Lung (tissue), 12 donors: Measurements from ENCODE around the gene CDH26. TPM values are rescaled to one million over a fixed set of nuclear protein-coding genes. Genes with fewer than 3 reads are reported as not detected.

Source experiments
- ATAC-seq: fragments of 200-7000 bp; cut with Tn5 transposase; one replicate; pipeline ENCODE4 v1.9.1; 2020; ENCODE audit warnings: moderate number of reproducible peaks; ENCODE audit not compliant: insufficient read depth, low FRiP score
- DNase-seq, 3 donors: peaks; one replicate each; pipeline ENCODE4 v3.0.0-alpha.2; 2013 to 2017
- H3K27ac ChIP-seq, 2 donors: one replicate each; pipeline ENCODE4 v1.5.1; 2013; ENCODE audit warnings: mild to moderate bottlenecking in 2 of 2, moderate library complexity in 2 of 2, control low read depth in 1 of 2, inconsistent platforms in 1 of 2, low read depth in 1 of 2, low read length in 1 of 2
- H3K27me3 ChIP-seq, 3 donors: one replicate each; pipeline ENCODE4 v1.5.1; 2013; ENCODE audit warnings: low read length in 2 of 3; ENCODE audit not compliant: control insufficient read depth in 3 of 3, insufficient read depth in 3 of 3
- H3K36me3 ChIP-seq, 4 donors: one replicate each; pipeline ENCODE4 v1.5.1; 2013; ENCODE audit warnings: low read length in 4 of 4, mild to moderate bottlenecking in 1 of 4, moderate library complexity in 1 of 4; ENCODE audit not compliant: control insufficient read depth in 4 of 4, insufficient read depth in 4 of 4
- H3K4me1 ChIP-seq, 5 donors: one replicate each; pipeline ENCODE4 v1.5.1; 2013; ENCODE audit warnings: low read length in 5 of 5, mild to moderate bottlenecking in 2 of 5, moderate library complexity in 1 of 5; ENCODE audit not compliant: control insufficient read depth in 5 of 5, insufficient read depth in 5 of 5
- H3K4me3 ChIP-seq: one replicate; pipeline ENCODE4 v1.5.1; 2013; ENCODE audit warnings: mild to moderate bottlenecking, control low read depth, moderate library complexity
- H3K9ac ChIP-seq, 2 donors: one replicate each; pipeline ENCODE4 v1.5.1; 2013; ENCODE audit warnings: low read length in 2 of 2, control low read depth in 1 of 2; ENCODE audit not compliant: insufficient read depth in 1 of 2
- H3K9me3 ChIP-seq, 4 donors: one replicate each; pipeline ENCODE4 v1.5.1; 2013; ENCODE audit warnings: low read length in 3 of 4, mild to moderate bottlenecking in 1 of 4, moderate library complexity in 1 of 4; ENCODE audit not compliant: control insufficient read depth in 4 of 4, insufficient read depth in 3 of 4
- CTCF ChIP-seq: IDR thresholded peaks from 2 replicates; pipeline ENCODE4 v1.5.1; 2012; ENCODE audit warnings: mild to moderate bottlenecking; ENCODE audit errors: control extremely low read depth, extremely low read depth
- WGBS, 2 donors: extraction: QIAGEN DNeasy Blood & Tissue Kit; methylation state at CpG; one replicate each; pipeline ENCODE4 v1.1.7; 2013; 5-methylcytosine and 5-hydroxymethylcytosine counted together
- polyA plus RNA-seq, 2 donors: library from polyadenylated mRNA; stranded (reverse); fragments of 200-250 nt; gene quantifications; one replicate each; pipeline ENCODE4 v1.2.1, GENCODE V29; 2013
- total RNA-seq, 2 donors: library from RNA; depleted of rRNA in 1 of 2; stranded (reverse); fragments of >200 nt in 1 of 2; gene quantifications; one replicate each; pipeline ENCODE4 v1.2.1, GENCODE V29; 2014 to 2021
- donor health status: control.
- donor health status: control.
- donor health status: Bipolar disorder and iron deficiency.
- donor health status: healthy.
- donor health status: DM: yes; HTN: yes; CAD: no.

CDH26 gene
- total and polyA plus RNA-seq, 4 donors = 5.7 to 11.3 (median 7.8) TPM

GRCh38 chr20:60056407-60057122 lies 98.3 kb downstream of the CDH26 start:
- Histone ChIP-seq H3K4me1 (peaks cover 0 to 27% (median 10%) of the 10 kb centered on the region in 5 donors), H3K9ac (no peak overlapping the region), H3K4me3 (no peak overlapping the region), H3K9me3 (no peaks in the 10 kb centered on the region), H3K27me3 (peaks cover 0 to 6% (median 0%) of the 10 kb centered on the region in 3 donors), H3K27ac (peak overlapping the region in 1 of 2 donors; percentile 4), H3K36me3 (no peaks in the 10 kb centered on the region)
- TF ChIP-seq CTCF = no peak
- DNase-seq (no peak), ATAC-seq (no peak)
- WGBS, 2 donors = 60 to 67% methylated on average over 5 of the region's 5 CpGs

GRCh38 chr20:60057123-60057865 lies 99.1 kb downstream of the CDH26 start:
- Histone ChIP-seq H3K9ac (no peak overlapping the region), H3K36me3 (no peaks in the 10 kb centered on the region), H3K4me3 (no peak overlapping the region), H3K27ac (no peak overlapping the region), H3K4me1 (peaks cover 0 to 26% (median 5%) of the 10 kb centered on the region in 5 donors), H3K9me3 (no peaks in the 10 kb centered on the region), H3K27me3 (peaks cover 0 to under 1% (median 0%) of the 10 kb centered on the region in 3 donors)
- DNase-seq (peak; percentile 78 to 86 (median 85)), ATAC-seq (no peak)
- 16 to 18% methylated on average over 11 of the region's 11 CpGs for WGBS, 2 donors
- peak; percentile 82 for TF ChIP-seq CTCF

- no peak for TF ChIP-seq CTCF
These were observed 99.9 kb downstream of the CDH26 start for GRCh38 chr20:60057866-60058807.

More at GRCh38 chr20:60057866-60058807, 99.9 kb downstream of the CDH26 start:
- no peaks in the 10 kb centered on the region for H3K36me3 ChIP-seq
- ATAC-seq (peak; percentile 27), DNase-seq (peak; percentile 41 to 64 (median 64))
- 30 to 46% methylated on average over 20 of the region's 20 CpGs for WGBS, 2 donors
- no peak overlapping the region for H3K9ac ChIP-seq
- H3K4me1 ChIP-seq = peaks cover 0 to 31% (median 8%) of the 10 kb centered on the region in 5 donors
- H3K9me3 ChIP-seq = no peaks in the 10 kb centered on the region
- H3K4me3 ChIP-seq = no peak overlapping the region
- H3K27me3 ChIP-seq = no peaks in the 10 kb centered on the region
- H3K27ac ChIP-seq = peak overlapping the region in 1 of 2 donors; percentile 29
